Ectodermal cell (in vitro differentiated cells): ENCODE results near the gene DHPS.

Source experiments
- H3K27ac ChIP-seq: 2 replicates; pipeline ENCODE4 v1.7.0; 2013; ENCODE audit warnings: mild to moderate bottlenecking, low read depth, low read length; ENCODE audit not compliant: insufficient read depth, poor library complexity, severe bottlenecking
- H3K27me3 ChIP-seq: 2 replicates; pipeline ENCODE4 v1.7.0; 2013; ENCODE audit warnings: mild to moderate bottlenecking, low read length; ENCODE audit not compliant: insufficient read depth, control insufficient read depth, poor library complexity, severe bottlenecking
- H3K36me3 ChIP-seq: one replicate; pipeline ENCODE4 v1.7.0; 2013; ENCODE audit warnings: low read length; ENCODE audit not compliant: control insufficient read depth, insufficient read depth
- H3K4me1 ChIP-seq: one replicate; pipeline ENCODE4 v1.7.0; 2013; ENCODE audit warnings: low read length; ENCODE audit not compliant: control insufficient read depth, insufficient read depth
- H3K4me3 ChIP-seq: 2 replicates; pipeline ENCODE4 v1.7.0; 2013; ENCODE audit warnings: low read depth, low read length, control low read depth; ENCODE audit not compliant: insufficient read depth
- H3K9me3 ChIP-seq: 2 replicates; pipeline ENCODE4 v1.7.0; 2013; ENCODE audit warnings: mild to moderate bottlenecking, low read length, moderate library complexity; ENCODE audit not compliant: control insufficient read depth
- WGBS, 2 experiments: methylation state at CpG; one replicate each; pipeline ENCODE4 v1.1.7; 2013; ENCODE audit warnings: missing lambda C conversion rate in 2 of 2; 5-methylcytosine and 5-hydroxymethylcytosine counted together

DHPS gene

DNA sequence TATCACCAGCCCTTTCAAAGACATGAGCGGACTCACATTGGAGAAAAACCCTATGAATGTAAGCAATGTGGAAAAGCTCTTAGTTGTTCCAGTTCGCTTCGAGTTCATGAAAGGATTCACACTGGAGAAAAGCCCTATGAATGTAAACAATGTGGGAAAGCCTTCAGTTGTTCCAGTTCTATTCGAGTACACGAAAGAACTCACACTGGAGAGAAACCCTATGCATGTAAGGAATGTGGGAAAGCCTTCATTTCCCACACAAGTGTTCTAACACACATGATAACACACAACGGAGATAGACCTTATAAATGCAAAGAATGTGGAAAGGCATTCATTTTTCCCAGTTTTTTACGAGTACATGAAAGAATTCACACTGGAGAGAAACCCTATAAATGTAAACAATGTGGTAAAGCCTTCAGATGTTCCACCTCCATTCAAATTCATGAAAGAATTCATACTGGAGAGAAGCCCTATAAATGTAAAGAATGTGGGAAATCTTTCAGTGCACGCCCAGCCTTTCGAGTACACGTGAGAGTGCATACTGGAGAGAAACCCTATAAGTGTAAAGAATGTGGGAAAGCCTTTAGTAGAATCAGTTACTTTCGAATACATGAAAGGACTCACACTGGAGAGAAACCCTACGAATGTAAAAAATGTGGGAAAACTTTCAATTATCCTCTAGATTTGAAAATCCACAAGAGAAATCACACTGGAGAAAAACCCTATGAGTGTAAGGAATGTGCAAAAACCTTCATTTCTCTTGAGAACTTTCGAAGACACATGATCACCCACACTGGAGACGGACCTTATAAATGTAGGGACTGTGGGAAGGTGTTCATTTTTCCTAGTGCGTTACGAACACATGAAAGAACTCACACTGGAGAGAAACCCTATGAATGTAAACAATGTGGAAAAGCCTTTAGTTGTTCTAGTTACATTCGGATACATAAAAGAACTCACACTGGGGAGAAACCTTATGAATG, 53.3 kb downstream of the DHPS start:
- Histone ChIP-seq H3K9me3 (peaks cover 12% of the 10 kb centered on the region), H3K4me1 (no peaks in the 10 kb centered on the region), H3K4me3 (no peak overlapping the region), H3K27ac (no peak overlapping the region), H3K27me3 (no peaks in the 10 kb centered on the region), H3K36me3 (peaks cover 74% of the 10 kb centered on the region)
- WGBS, 2 experiments, result 93 to 97% methylated on average over 16 to 17 of the region's 17 CpGs

DNA sequence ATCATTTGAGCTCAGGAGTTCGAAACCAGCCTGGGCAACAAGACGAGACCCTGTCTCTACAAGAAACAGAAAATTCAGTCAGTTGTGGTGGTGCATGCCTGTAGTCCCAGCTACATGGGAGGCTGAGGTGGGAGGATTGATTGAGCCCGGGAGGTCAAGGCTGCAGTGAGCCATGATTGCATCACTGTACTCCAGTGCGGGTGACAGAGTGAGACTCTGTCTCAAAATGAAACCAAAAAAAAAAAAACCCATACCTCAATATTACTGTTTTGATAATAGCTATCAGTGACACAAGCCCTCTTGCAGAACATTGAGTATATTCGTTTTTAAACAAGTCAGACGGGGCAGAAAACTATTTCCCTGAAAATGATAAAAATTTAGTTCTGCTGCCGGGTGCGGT, 54.7 kb downstream of the DHPS start:
- no peak overlapping the region for H3K27ac ChIP-seq
- no peaks in the 10 kb centered on the region for H3K27me3 ChIP-seq
- H3K4me3 ChIP-seq, result no peak overlapping the region
- WGBS, 2 experiments, result 96% methylated on average over 8 of the region's 8 CpGs
- H3K9me3 ChIP-seq, result peaks cover 12% of the 10 kb centered on the region
- peaks cover 74% of the 10 kb centered on the region for H3K36me3 ChIP-seq
- H3K4me1 ChIP-seq, result no peaks in the 10 kb centered on the region
